Panc1 (cell line): ENCODE measurements around the gene FARSA.

Experiments
- POLR2AphosphoS5 ChIP-seq: IDR thresholded peaks from 2 replicates; pipeline ENCODE4 v1.6.1; 2012; ENCODE audit warnings: mild to moderate bottlenecking, low read depth, low read length, moderate library complexity
- SIN3A ChIP-seq: IDR thresholded peaks from 2 replicates; pipeline ENCODE4 v1.6.1; 2012; ENCODE audit warnings: low read depth, mild to moderate bottlenecking, low read length, moderate library complexity, borderline replicate concordance; ENCODE audit not compliant: insufficient read depth
- TCF7L2 ChIP-seq: IDR thresholded peaks from 2 replicates; pipeline ENCODE4 v1.6.1; 2011; ENCODE audit warnings: mild to moderate bottlenecking, low read depth, low read length, inconsistent platforms
- TF ChIP-seq, protein P1 (sequence below): fragments of 450-650 bp; IDR thresholded peaks from 2 replicates; pipeline ENCODE4 v1.5.1; 2017; ENCODE audit warnings: mild to moderate bottlenecking

DNA sequence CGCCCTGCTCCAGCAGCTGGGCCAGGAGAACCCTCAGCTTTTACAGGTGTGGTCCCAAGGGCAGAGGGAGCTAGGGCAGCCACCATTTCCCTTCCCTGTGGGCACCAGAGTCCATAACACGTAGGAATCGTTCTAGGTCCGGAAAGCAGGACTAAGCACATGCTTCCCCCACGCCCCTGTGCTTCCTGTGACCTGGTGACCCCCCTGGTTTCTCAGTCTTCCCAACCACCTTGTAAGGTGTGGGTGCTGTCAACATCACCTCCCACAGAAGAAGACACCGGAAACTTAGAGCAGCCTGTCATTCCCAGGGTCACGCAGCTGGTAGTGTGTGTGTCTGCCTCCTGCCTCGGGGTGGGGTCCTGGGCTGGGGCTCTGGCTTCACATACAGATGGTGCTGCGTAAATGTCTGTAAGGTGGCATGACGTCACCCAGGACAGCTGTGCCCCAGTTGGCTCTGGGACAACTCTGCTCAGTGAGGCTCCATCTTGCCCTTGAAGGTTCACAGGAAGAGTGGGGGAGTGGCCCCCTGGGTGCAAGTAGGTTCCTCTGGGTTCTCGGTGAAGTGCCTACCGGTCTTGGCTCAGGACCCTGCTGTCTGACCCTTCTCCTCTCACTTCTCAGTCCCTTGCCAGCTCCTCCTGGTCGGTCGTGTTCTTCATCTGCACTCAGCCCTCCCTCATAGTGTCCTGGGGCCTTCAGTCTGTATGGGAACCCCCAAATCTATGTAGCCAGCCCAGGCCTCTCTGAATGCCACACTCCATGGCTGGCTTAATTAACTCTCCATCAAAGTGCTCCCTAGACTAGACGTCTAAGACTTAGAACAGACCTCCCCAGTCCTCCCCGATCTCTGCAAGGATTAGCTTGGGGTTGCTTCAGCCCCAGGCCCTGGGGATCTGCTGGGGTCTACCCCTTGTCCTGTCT is 16.1 kb upstream of the FARSA start:
- TF ChIP-seq, protein P1, sequence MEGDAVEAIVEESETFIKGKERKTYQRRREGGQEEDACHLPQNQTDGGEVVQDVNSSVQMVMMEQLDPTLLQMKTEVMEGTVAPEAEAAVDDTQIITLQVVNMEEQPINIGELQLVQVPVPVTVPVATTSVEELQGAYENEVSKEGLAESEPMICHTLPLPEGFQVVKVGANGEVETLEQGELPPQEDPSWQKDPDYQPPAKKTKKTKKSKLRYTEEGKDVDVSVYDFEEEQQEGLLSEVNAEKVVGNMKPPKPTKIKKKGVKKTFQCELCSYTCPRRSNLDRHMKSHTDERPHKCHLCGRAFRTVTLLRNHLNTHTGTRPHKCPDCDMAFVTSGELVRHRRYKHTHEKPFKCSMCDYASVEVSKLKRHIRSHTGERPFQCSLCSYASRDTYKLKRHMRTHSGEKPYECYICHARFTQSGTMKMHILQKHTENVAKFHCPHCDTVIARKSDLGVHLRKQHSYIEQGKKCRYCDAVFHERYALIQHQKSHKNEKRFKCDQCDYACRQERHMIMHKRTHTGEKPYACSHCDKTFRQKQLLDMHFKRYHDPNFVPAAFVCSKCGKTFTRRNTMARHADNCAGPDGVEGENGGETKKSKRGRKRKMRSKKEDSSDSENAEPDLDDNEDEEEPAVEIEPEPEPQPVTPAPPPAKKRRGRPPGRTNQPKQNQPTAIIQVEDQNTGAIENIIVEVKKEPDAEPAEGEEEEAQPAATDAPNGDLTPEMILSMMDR = no peak
- 0 out of 2 replicates have a peak, but pooled peaks have one; percentile 25 for TF ChIP-seq POLR2AphosphoS5
- no peak for TF ChIP-seq TCF7L2
- TF ChIP-seq SIN3A = no peak
